Activated CD8-positive, alpha-beta memory T cell treated with anti-CD3 and anti-CD28 coated beads, Interleukin-2, amount 50 U/mL, for 24 hours (primary cell): ENCODE results near the gene DVL1.

Experiments used
- DNase-seq: peaks from one replicate; pipeline ENCODE4 v3.0.0-alpha.2; 2020; ENCODE audit errors: extremely low read depth

DVL1 gene

GRCh38 chr1:1356796-1357401 is 7.7 kb upstream of the DVL1 start:
- no peak for DNase-seq

DNA sequence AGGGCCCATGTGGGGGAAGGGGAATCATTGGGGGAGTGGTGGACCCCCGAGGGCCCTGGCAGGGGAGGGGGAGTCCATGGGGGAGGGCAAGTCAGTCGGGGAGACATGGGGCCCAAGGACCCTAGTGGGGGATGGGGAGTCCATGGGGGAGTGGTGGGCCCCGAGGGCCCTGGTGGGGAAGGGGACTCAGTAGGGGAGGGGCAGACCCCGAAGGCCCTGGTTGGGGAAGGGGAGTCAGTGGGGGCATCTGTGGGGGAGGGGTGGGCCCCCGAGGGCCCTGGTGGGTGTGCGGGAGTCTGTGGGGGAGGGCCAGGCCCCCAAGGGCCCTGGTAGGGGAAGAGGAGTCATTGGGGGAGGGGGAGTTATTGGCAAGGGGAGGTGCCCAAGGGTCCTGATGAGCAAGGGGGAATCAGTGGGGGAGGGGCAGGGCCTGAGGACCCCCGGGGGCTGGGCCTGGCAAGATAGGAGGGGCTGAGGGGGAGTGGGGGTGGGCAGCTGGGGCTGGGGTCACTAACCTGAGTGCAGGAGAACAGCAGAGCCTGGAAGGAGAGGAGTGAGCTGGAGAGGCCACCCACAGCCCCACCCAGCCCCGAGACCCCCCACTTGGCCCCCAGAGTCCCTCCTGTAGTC is 7.1 kb upstream of the DVL1 start:
- DNase-seq = no peak

DNA sequence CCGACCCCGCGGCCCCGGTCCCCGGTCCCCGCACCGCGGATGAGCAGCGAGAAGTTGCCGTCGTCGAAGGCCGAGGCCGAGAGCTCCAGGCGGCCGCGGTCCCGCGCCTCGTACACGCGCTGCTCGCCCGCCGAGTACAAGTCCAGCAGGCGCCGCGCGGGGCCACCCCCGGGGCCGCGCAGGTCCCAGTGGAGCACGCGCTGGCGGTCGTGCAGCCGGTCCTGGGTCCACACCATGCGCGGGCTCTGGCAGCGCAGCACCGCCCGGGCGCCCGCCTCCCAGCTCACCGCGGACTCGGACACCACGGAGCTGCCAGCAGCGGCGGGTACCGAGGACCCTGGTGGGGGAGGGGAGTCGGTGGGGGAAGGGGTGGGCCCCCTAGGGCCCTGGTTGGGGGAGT is 6.2 kb upstream of the DVL1 start:
- no peak for DNase-seq

DNA sequence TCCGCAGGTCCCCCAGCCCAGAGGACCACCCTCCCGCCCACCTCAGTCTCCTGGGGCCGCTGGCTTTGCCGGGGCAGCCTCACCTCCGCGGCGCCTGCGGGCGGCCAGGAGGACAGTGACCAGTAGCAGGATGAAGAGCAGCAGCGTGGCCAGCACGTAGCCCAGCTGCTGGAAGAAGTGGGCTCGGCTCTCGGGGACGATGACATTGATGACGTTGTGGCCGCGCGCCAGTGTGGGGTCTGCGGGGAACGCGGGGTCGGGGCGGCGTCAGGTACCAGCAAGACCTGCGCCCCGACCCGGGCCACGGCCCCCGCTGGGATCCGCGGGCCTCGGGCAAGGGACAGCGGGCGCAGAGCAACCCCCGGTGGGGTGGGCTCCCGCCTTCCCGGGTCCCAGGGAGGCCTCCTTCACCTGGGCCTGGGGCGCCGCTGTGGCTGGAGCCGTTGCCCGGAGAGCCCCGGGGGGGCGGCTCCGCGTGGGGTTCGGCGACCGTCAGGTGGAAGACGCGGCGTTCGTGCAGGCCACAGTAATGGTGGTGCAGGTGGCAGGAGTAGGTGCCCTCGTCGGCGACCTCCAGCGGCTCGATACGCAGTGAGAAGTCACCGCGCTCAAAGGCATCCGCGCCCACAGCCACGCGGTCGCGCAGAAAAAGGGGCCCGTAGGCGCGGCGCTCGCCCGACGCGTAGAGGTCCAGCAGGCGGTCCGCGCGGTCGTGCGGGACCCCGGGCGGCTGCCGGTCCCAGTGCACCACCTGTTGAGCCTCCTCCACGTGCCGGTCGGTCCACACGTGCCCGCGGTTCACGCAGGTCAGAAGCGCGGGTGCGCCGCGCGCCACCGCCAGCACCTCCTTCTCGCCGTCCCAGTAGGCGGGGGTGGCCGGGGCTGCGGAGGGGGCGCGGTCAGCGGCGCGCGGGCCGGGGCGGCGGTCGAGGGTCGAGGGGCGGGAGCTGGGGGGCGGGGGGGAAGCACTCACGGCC is 5.3 kb upstream of the DVL1 start:
- no peak for DNase-seq

DNA sequence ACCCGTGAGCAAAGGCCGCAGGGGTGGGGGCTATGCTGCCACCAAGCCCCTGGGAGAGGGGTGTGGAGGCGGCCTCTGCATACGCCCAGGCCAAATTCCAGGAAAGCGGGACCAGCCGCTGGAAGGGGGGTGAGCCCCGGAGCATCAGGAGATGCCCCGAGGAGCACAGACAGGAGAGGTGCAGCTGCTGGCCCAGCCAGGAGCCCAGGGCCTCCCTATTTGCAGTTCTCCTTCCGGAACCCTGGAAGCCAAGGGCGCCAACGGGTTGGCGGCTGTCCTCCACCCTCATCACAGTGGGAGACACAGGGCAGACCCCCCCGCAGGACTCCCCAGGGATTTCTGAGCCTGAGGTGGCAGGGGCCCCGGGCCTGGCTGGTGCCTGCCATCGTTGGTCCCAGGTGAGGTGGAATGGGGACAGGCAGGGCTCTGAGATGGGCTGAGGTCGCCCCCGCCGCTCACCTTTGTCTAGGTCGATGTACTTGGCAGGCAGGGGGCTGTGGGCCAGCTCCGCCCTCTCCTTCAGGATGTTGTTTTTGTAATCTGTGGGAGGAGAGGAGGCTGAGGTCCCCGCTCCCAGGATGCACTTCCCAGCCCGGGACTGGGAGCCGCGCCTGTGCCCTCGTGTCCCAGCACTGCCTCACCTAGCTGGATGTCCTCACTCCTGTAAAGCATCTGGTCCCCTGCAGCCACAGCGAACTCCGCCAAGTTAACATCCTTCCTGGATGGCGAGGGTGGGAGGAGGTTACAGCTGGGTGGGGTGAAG is 4.4 kb upstream of the DVL1 start:
- DNase-seq = no peak

GRCh38 chr1:1352786-1353388 is 3.7 kb upstream of the DVL1 start:
- no peak for DNase-seq

DNA sequence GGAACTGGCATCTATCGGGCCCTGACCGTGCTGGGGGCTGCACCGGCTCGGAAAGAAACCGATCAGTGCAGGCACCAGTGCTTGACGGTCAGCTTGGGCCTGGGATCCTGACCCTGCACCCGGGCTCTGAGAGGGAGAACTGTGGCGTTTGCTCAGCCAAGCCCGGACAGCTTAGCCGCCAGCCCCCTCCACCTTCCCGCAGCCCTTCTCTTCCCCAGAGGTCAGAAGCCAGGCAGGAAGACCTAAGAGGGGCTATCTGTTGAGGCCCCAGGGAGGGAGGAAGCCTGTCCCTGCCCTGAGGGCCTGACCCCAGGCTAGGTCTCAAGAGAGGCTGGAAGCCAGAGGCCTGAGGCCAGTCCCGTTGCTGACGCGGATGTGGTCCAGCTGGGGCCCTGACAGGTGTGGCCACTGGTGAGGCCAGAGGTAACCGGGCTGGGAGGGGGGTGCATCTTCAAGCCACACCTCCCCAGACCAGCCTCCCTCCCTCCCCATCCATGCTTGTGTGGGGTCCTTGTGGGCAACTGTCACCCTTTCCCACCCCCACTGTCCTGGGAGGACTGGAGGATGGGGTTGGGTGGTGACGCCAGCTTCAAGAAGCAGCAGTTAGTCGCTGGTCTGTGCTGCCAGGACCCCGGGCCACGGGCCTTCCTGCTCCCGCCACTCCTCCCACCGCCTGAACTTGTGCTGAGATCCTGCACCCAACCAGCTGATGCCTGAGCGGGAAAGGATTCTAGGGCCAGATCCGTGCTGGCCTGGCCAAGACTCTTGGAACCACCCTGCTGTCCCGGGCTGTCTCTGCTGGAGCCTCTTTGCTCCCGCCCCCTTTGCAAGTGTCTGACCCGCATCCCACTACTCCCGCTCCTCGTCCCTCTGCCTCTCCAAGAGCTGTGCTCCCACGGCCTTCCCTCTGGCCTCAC is 2.6 kb upstream of the DVL1 start:
- no peak for DNase-seq

GRCh38 chr1:1348420-1349255 is 580 bp downstream of the DVL1 start:
- no peak for DNase-seq

- DNase-seq = no peak
Measured at GRCh38 chr1:1347663-1348419, 1.4 kb downstream of the DVL1 start.

DNA sequence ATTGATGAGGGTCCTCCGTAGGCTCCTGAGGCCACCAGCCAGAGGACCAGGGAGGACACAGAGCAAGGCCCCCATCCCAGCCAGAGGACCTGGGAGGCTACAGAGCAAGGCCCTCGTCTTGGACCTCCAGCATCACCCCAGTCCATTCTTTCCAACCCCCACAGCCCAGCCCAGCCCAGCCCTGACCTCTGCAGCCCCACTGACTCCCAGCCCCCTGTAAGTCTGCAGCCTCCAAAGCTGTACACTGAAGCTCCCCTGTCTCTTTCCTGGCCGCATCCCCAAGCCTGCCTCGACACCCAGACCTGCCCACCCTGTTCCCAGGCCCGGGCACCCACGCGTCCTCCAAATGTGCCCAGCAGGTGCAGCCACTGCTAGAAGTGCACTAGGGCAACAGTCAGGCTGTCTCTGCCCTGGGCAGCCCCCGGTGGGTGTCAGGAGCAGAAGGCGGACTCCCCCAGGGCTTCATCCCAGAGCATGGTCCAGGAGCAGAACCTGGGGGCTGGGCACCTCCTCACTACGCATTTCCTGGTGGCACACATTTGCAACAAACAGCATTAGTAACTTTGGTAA is 2.1 kb downstream of the DVL1 start:
- DNase-seq = no peak

DNA sequence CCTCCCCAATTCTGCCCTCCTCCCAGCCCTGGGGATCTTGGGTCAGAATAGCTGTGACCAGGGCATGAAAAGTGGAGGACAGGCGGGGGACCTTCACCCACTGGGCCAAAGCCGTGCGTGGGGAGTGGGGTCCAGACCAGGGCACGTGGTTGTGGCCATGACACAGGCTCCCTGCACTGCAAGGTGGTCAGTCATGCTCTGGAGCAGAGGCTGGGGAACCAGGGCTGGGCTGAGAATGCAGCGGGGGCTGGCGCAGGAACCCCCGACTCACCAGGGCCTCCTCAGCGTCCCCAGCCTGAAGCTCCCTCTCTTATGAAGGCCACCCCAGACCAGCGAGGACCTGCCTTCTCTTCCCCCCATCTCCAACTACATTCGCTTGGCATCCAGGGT is 2.7 kb downstream of the DVL1 start:
- DNase-seq = no peak

DNA sequence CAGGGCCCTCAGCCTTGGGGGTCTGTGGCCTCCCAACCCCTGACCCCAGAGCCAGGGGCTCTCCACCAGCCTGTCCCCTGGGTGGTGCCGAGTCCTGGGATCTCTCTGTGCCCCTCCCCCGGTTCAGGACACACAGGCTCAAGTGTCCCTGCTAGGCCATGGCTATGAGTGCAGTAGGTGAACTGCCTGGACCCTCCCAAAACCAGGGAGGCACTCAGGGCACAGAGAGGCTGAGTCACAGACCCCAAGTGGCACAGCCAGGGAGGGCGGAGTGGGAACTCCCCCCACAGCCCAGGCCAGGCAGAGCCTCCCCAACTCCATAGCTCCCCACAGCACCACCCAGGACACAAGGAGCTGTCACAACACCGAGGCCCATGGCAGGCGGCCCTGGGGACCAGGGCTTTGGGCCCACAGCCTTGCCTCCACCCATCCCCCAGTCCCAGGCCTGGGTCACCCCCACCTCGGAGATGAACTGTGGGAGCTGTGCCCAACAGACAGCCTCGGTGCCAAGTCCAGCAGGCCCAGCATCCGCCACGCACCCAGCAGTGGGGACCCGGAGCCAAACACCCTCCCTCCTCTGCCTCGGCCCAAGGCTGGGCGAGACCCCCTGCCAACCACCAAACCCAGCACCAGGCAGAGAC is 3.2 kb downstream of the DVL1 start:
- DNase-seq = no peak

DNA sequence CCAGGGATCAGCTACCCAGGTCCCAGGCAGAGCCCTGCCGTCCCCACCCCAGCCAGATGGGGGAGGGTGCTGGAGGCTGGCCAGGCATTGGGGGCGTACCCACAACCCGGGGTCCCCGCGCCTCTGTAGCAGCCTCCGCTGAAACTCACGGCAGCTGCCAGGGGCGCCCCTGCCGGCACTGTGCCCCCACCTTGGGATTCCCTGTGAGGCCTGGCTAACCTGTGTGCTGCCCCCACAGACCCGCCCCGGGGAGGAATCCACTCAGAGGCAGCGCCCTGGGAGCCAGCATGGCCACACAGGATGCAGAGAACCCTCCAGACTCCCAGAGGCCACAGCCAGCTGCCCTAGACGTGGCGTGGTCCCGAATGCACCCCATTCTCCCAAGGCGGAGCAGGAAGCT is 3.8 kb downstream of the DVL1 start:
- no peak for DNase-seq

DNA sequence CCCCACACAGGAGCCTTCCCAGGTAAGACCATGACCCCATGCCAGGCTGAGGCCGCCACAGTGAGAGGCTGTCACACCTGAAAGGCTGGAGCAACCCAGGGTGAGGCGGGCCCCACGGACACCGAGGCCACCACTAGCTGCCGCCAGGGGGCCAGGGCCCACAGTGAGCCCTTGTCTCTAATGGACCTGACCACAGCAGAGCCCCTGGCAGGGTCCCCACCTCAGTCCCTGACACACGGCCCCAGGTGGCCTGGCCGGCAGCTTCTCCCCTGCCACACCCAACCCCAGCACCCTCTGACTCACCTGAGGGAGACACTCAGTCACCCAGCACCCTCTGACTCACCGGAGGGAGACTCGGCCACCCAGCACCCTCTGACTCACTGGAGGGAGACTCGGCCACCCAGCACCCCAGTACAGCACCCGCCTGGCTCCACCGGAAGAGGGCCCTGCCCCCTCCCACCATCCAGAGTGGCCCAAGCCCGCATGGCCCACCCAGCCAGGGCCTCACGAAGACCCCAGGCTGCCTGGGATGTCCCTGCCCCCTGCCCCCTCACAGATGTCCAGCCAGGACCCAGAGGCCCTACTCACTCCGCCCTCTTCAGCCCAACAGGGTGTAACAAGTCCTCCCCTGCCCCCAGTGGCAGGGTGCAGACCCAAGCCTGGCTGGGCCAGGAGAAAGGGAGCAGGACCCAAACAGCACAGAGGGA is 4.4 kb downstream of the DVL1 start:
- peak; percentile 21 for DNase-seq

DNA sequence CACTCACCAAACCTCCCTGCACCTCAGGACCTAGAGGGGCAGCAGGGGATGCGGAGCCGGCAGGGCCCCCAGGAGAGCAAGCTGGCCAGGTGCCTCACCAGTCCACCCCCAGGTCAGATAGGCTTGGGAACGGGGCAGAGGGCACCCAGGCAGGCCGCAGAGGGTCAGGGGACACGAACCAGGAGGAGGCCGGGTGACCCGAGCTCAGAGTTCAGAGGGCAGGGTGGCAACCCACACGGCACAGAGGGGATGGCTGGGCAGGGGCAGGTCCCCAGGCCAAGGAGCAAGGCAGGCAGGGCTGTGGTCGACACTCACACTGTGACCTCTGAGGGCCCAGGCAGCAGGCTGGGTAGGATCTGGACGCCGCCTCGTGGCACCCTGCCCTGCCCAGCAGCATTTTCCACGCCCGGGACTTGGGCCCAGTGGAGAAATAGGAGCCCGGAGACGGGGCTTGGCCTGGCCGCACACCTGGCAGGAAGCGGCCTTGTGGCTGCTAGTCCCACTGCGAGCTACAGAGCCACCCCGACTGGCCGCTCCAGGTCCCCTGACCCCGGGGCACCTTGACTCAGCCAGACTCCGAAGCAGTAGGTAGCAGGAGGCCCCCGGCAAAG is 5.3 kb downstream of the DVL1 start:
- no peak for DNase-seq

- DNase-seq = no peak
Measured at GRCh38 chr1:1342584-1343115, 6.6 kb downstream of the DVL1 start.

- no peak for DNase-seq
Measured at GRCh38 chr1:1342061-1342562, 7.1 kb downstream of the DVL1 start.
